M059J (cell line): Measurements from ENCODE around the gene H6PD. TPM values are rescaled to one million over a fixed set of nuclear protein-coding genes. Genes with fewer than 3 reads are reported as not detected.
A peak's percentile ranks its signal among the peaks of the same experiment; 100 is the strongest.

Source experiments
- DNase-seq: peaks from one replicate; pipeline ENCODE4 v3.0.0-alpha.2; 2012; ENCODE audit warnings: low read depth
- total RNA-seq: library from RNA; depleted of rRNA; stranded (reverse); fragments of >200 nt; shearing (Covaris generic); gene quantifications from 2 replicates; pipeline ENCODE4 v1.2.3, GENCODE V29; 2014

H6PD gene
- total RNA-seq, 1 experiment from 2014 or later = 15.9 TPM

DNA sequence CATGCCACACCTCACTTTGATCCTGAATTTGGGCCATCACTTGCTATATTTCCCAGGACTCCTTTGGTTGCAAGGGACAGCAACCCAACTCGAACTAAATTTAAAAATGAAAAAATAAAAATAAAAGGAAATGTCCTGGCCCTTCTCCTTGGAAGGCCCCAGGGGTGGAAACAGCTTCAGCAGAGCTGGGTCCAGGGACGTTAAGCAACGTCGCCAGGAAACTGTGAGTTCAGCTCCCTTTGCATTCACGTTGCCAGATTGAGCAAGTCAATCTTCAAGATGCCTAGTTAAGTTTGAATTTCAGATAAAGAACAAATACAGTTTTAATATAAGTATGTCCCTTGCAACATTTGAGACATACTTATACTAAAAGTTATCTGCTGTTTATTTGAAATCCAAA is 43.5 kb downstream of the H6PD start:
- DNase-seq = no peak

GRCh38 chr1:9278585-9279153 is 44.1 kb downstream of the H6PD start:
- DNase-seq = no peak

GRCh38 chr1:9279172-9279840 is 44.7 kb downstream of the H6PD start:
- DNase-seq = no peak

DNA sequence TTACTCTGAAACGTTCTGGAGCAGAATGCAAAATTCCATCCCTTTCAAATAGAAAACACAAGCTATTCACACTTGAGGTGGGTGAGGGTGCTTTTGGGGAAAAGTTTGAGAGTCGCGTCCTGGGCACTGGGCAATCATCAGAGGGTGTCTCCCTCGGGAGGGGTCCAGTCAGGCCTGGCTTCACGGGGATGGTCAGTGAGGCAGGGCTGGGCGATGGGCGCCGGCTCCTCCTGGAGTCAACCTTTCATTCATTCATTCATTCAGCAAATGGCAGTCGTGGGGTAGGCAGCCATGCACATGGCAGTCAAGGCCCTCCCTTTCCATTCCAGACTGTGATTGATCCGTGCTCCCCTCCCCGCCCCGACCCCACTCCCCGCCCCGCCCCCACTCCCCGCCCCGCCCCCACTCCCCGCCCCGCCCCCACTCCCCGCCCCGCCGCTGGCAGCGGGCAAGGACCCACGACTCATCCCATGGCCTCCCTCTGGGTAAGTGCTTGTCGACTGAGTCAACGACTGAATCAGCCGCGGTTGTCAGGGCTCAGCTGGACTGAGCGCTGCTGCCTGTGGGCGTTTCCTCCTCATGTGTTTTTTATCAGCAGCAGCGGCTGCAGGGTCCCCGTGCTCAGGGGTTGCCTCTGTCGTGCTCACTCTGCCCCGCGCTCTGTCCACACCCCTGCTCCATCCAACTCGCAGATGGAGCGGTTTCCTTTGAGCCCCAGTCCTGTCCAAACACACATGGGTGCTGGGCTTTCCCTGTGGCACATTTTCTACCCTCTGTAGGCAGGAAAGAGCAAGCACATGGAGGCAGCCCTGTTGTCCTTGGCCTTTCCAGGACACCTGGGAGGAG is 45.7 kb downstream of the H6PD start:
- peak; percentile 95 for DNase-seq

DNA sequence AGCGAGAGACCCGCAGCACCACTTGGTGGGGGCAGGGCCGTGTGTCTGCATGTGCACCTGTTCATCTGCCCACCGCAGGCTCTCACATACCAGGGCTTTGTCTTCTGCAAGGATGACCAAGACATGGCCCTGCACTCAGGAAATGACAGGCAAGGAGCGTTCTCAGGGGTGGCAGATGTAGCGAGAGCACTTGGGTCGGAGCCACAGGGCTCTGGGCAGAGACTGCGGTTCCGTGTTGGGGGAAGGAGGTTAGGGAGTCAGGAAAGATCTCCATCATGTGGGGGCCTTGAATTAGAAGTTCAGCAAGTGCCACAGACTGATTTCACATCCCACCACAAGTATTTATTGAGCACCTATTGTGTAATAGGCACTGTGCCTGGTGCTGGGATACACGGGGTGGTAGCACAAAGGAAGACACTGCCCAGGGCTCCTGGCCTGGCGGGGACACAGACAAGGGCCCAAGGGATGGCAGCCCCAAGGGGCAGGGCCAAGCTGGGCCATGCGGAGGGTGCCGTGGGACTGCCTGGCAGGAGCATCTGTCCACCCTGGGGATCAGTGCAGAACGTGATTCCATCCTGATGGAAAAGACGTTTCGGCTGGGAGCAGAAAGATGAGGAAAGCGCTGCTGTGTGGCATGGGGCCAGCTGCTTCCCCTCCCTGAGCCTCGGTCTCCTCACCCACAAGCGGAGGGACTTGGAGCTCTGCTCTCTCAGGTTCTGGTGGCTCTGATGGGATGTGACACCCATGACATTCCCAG is 46.7 kb downstream of the H6PD start:
- peak; percentile 56 for DNase-seq

GRCh38 chr1:9281908-9282695 is 47.5 kb downstream of the H6PD start:
- no peak for DNase-seq

DNA sequence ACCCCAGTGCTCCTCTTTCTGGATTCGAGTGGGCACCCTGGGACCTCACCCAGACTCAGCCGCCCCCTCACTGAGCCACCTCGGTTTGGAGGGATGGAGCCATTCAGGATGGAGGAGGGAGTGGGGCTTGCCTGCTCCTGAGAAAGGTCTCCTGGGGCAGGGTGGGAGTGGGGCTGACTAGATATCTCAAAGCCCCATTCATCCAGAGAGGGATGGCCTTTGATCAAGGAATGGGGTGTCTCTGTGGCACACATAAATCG is 48.1 kb downstream of the H6PD start:
- no peak for DNase-seq

DNA sequence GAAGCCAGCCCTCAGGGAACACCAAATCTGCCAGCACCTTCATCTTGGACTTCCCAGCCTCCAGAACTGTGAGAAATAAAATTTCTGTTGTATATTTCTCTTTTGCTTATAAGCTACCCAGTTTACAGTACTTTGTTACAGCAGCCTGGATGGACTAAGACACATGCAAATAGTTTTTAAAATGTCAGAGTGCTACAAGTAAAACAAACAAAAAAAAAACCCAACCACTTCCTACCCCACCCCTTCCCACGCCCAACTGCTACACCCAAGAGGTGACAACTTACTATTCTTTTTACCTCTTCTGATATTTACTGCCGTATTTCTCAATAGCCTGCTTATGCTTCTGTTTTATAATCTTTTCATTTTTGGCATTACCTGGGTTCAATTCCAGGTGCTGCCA is 49.5 kb downstream of the H6PD start:
- no peak for DNase-seq

GRCh38 chr1:9286556-9286955 is 52.0 kb downstream of the H6PD start:
- no peak for DNase-seq

DNA sequence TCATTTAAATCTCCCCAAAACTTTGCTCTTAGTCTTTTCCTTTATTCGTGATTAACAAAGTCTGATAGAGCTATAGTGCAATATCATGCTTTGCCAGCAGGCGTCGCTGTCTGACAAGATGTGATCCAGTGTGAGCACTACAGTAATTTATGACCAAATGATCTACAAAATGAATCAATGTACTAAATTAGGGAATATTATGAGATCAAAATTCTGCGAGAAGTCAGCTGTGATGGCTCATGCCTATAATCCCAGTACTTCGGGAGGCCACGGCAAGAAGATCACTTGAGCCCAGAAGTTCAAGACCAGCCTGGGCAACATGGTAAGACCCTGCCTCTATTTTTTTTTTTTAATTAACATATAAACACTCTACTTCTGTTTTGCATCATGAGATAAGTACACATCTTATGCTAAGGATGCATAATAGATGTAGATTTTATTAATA is 54.5 kb downstream of the H6PD start:
- peak; percentile 70 for DNase-seq

GRCh38 chr1:9289711-9290485 is 55.3 kb downstream of the H6PD start:
- DNase-seq = peak; percentile 86

DNA sequence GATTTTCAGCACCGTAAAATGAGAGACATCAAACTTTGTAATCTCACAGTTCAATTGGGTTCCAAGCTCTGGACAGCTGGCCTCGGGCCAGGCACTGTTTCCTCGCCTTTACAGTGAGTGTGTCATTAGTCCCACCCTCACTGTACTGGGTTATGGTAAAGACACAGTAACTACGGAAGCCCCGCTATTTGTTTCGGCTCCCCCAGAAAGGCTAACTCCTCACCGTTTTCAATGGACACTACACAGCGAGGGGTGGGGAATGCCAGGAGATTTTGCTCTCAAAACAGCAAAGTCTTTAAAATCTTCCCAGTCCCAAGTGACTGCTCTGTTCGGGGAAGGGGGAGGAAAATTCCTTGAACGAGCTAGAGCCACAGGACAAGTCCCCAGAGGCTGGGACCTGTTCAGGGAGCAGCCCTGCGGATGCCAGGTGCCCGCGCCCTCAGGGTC is 57.4 kb downstream of the H6PD start:
- DNase-seq = peak; percentile 54

GRCh38 chr1:9292361-9293240 is 58.0 kb downstream of the H6PD start, which contains the start of gene SPSB1:
SPSB1 (plus strand) TSS chr1:9292894; CDS start chr1:9355892, 62,998 bp downstream.
- DNase-seq = peak; percentile 76

DNA sequence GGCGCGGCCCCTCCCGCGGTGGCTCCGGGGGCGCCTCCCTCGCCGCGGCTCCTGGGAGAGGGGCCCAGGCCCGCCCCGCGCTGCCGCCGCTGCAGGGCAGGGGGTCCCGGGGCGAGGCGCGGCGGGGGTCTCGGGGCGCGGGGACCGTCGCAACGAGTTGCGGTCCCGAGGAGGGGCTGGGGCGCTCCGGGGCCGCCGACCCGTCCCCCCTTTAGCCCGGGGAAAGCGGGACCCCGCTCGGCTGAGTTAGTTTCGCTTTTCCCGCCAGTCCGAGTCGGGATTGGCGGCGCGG is 58.6 kb downstream of the H6PD start:
- DNase-seq = no peak

GRCh38 chr1:9293533-9294404 is 59.2 kb downstream of the H6PD start:
- DNase-seq = peak; percentile 44

GRCh38 chr1:9294405-9294773 is 59.8 kb downstream of the H6PD start:
- DNase-seq = peak; percentile 91

GRCh38 chr1:9294910-9295636 is 60.5 kb downstream of the H6PD start:
- DNase-seq = peak; percentile 40

GRCh38 chr1:9295884-9296283 is 61.3 kb downstream of the H6PD start:
- no peak for DNase-seq
